Activated B cell treated with CpG ODN at 0.5 μM for 24 hours (primary cell): Measurements from ENCODE around the gene MED29. TPM values are rescaled to one million over a fixed set of nuclear protein-coding genes. Genes with fewer than 3 reads are reported as not detected.

Experiments
- ATAC-seq: fragments of 200-7000 bp; cut with Tn5 transposase; one replicate; pipeline ENCODE4 v1.10.0; 2021; ENCODE audit warnings: low read depth, mild to moderate bottlenecking, moderate library complexity
- CTCF ChIA-PET: fragments of 350-600 bp; sonication (Branson Sonifier 250); formaldehyde crosslinking; loops from one replicate; lab custom pipeline; 2021; ENCODE audit warnings: antibody characterized with exemption; lab: Charles Lee
- POLR2A ChIA-PET: fragments of 350-600 bp; sonication (Branson Sonifier 250); formaldehyde crosslinking; loops from one replicate; lab custom pipeline; 2021; ENCODE audit warnings: antibody characterized with exemption; lab: Charles Lee
- DNase-seq: peaks from one replicate; pipeline ENCODE4 v3.0.0; 2022
- H3K27ac Mint-ChIP-seq: one replicate; pipeline ENCODE4 v1.8.0; 2020; ENCODE audit warnings: mixed read lengths
- H3K27me3 Mint-ChIP-seq: one replicate; pipeline ENCODE4 v1.8.0; 2021; ENCODE audit warnings: mixed read lengths
- H3K36me3 Mint-ChIP-seq: one replicate; pipeline ENCODE4 v1.8.0; 2021; ENCODE audit warnings: low read depth, mixed read lengths
- H3K4me1 Mint-ChIP-seq: one replicate; pipeline ENCODE4 v1.8.0; 2021; ENCODE audit warnings: mixed read lengths
- H3K4me3 Mint-ChIP-seq: one replicate; pipeline ENCODE4 v1.8.0; 2020; ENCODE audit warnings: mild to moderate bottlenecking, mixed read lengths
- H3K9me3 Mint-ChIP-seq: one replicate; pipeline ENCODE4 v1.8.0; 2020; ENCODE audit warnings: mixed read lengths
- CTCF ChIP-seq: fragments of 200-600 bp; IDR thresholded peaks from one replicate; pipeline ENCODE4 v1.8.0; 2022; ENCODE audit warnings: antibody characterized with exemption, mild to moderate bottlenecking
- intact Hi-C: fragments of 100-400 bp; cut with micrococcal nuclease; formaldehyde crosslinking; loops from one replicate; pipeline ENCODE4 v1.15.1; 2024
- total RNA-seq: library from RNA; stranded (reverse); gene quantifications from 2 replicates; pipeline ENCODE4 v1.2.3, GENCODE V29; 2022

MED29 gene
- total RNA-seq, 1 donor from 2014 or later: 39.0 TPM

- ChIA-PET CTCF (interaction anchor here (0.7 to 1.1 kb wide), 3 partner anchors 30 to 73 kb away, joined by 3 to 5 read pairs (median 3); no protein-coding TSS in a partner anchor), POLR2A (interaction anchor here (0.7 to 11.0 kb wide), 5 partner anchors 8 to 1333 kb away, joined by 3 to 285 read pairs (median 4); partner anchors contain the start of genes MED29, PAF1, PLEKHG2 and RPS16)
- Mint-ChIP-seq H3K27me3 (no peaks in the 10 kb centered on the region), H3K4me3 (no peak overlapping the region), H3K9me3 (no peaks in the 10 kb centered on the region), H3K36me3 (peaks cover 35% of the 10 kb centered on the region), H3K27ac (no peak overlapping the region), H3K4me1 (peaks cover 13% of the 10 kb centered on the region)
- TF ChIP-seq CTCF: no peak
- DNase-seq (no peak), ATAC-seq (no peak)
- intact Hi-C loops: no loop called here
Observed at GRCh38 chr19:39427707-39428106, 36.5 kb downstream of the MED29 start.

- ATAC-seq (no peak), DNase-seq (no peak)
- Mint-ChIP-seq H3K9me3 (no peaks in the 10 kb centered on the region), H3K36me3 (peaks cover 37% of the 10 kb centered on the region), H3K27me3 (no peaks in the 10 kb centered on the region), H3K4me1 (peaks cover 21% of the 10 kb centered on the region), H3K4me3 (no peak overlapping the region), H3K27ac (no peak overlapping the region)
- ChIA-PET POLR2A (interaction anchor here (1.3 to 11.0 kb wide), 4 partner anchors 7 to 38 kb away, joined by 3 to 285 read pairs (median 17); partner anchors contain the start of genes MED29, PAF1, PLEKHG2 and RPS16), CTCF (interaction anchor here (0.8 to 1.0 kb wide), 2 partner anchors 32 to 104 kb away, joined by 4 to 5 read pairs; partner anchors contain the start of gene EID2B)
- no peak for TF ChIP-seq CTCF
- intact Hi-C loops: no loop called here
Observed at GRCh38 chr19:39428283-39429112, 37.3 kb downstream of the MED29 start.

- intact Hi-C loops: loop anchor here (1.0 kb wide), 1 partner anchor 19 kb away; the partner anchor contains the start of gene PLEKHG2
- ATAC-seq (peak; percentile 67), DNase-seq (peak; percentile 37)
- Mint-ChIP-seq H3K27me3 (no peaks in the 10 kb centered on the region), H3K9me3 (no peaks in the 10 kb centered on the region), H3K36me3 (peaks cover 46% of the 10 kb centered on the region), H3K4me3 (peak overlapping the region; percentile 46), H3K4me1 (peaks cover 43% of the 10 kb centered on the region), H3K27ac (peak overlapping the region; percentile 88)
- CTCF ChIA-PET: no interaction called here
- POLR2A ChIA-PET: interaction anchor here (0.6 to 11.0 kb wide), 9 partner anchors 13 to 1933 kb away, joined by 3 to 285 read pairs (median 6); partner anchors contain the start of genes DLL3, MED29, PAF1 and PLEKHG2
- no peak for TF ChIP-seq CTCF
Observed at GRCh38 chr19:39430675-39431593, 39.8 kb downstream of the MED29 start.

- Mint-ChIP-seq H3K27me3 (no peaks in the 10 kb centered on the region), H3K36me3 (peaks cover 46% of the 10 kb centered on the region), H3K9me3 (no peaks in the 10 kb centered on the region), H3K27ac (no peak overlapping the region), H3K4me3 (peak overlapping the region; percentile 7), H3K4me1 (peaks cover 53% of the 10 kb centered on the region)
- ChIA-PET CTCF (no interaction called here), POLR2A (interaction anchor here (0.6 to 11.0 kb wide), 8 partner anchors 12 to 557 kb away, joined by 3 to 285 read pairs (median 6); partner anchors contain the start of genes MED29, PAF1, PLEKHG2 and SAMD4B)
- ATAC-seq: no peak
- DNase-seq: no peak
- no peak for TF ChIP-seq CTCF
- intact Hi-C loops: no loop called here
Observed at GRCh38 chr19:39432677-39433025, 41.5 kb downstream of the MED29 start.
